Spleen (tissue), 3 donors: ENCODE data around the gene ST3GAL6.

ENCODE experiments used
- POLR2A ChIP-seq, 3 donors: fragments of 450-650 bp; IDR thresholded peaks; one replicate each; pipeline ENCODE4 v1.5.1; 2017; ENCODE audit warnings: antibody characterized with exemption in 3 of 3, mild to moderate bottlenecking in 1 of 3
- POLR2AphosphoS5 ChIP-seq, 3 donors: sonication (generic); formaldehyde crosslinking; IDR thresholded peaks; one replicate each; pipeline ENCODE4 v1.5.1; 2017; ENCODE audit warnings: antibody characterized with exemption in 3 of 3

- TF ChIP-seq POLR2A (IDR thresholded peaks at IDR 0.05) (no peak), POLR2AphosphoS5 (IDR thresholded peaks at IDR 0.05) (no peak)
Observed at GRCh38 chr3:98777286-98777685, 14.1 kb downstream of the ST3GAL6 start.
